HG02798 (cell line): ENCODE results near the gene FNDC3A.
"Not testable (repeated sequence)": the region's sequence is repeated elsewhere in the genome, so short reads cannot be mapped to it uniquely, and the experiment has no call there.

Source experiments
- ATAC-seq: cut with Tn5 transposase; IDR thresholded peaks from one replicate; pipeline ENCODE4 v1.9.1; 2021; ENCODE audit warnings: mild to moderate bottlenecking; ENCODE audit not compliant: unreplicated experiment, poor library complexity

The FNDC3A gene

DNA sequence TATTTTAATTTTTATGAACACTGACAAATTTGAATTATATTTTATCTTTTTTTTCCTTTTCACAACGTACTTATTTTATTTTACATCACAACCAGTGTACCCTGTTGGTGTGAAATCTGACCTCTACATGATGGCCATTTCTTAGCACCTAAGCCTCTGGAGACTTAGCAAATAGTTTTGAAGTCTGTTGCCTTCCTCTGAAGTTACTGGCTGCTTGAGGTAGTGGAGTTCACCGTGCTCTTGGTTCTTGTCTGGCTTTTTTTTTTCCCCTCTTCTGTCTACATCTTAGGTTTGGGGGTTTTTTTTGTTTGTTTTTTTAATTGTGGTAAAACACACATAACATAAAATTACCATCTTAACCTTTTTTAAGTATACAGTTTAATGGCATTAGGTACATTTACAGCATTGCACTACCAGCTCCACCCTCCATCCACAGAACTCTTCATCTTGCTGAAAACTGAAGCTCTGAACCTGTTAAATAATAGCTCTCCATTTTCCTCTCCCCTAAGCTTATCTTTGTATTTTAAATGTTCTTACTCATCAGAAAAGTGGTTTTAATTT is 150.3 kb downstream of the FNDC3A start:
- ATAC-seq = no peak

DNA sequence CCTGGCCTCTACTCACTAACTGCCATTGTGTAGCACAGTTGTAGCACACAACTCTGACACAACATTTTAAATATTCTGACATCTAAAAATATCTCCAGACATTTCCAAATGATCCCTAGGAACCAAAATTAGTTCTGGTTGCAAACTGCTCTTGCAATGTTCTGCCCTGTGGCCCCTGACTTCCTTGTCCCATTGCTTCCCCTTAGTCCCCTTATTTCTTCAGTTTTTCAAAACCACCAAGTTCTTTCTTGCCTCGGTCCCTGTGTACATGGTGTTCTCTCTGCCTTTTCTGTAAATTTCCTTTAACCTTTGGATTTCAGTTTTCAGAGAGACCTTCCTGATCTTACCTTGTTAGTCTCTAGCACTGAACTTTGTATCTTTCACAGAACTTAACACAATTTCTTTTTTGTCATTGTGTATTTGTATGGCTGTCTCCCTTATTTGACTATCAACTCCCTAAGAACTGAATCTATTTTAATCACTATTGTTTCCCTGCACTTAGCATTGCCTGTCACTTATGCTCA is 156.8 kb downstream of the FNDC3A start:
- no peak for ATAC-seq

DNA sequence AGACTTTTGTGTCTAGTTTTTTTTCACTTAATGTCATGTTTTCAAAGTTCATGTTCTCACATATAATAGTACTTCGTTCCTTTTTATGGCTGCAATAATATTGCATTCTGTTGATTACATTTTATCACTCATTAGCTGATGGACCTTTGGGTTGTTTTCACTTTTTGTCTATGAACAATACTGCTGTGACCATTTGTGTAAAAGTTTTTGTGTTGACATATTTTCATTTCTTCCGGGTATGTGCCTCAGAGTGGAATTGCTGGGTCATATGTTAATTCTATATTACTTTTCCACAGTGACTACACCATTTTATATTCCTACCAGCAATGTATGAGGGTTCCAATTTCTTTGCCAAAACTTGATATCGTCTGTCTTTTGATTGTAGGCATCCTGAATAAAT is 158.6 kb downstream of the FNDC3A start:
- ATAC-seq = no peak

DNA sequence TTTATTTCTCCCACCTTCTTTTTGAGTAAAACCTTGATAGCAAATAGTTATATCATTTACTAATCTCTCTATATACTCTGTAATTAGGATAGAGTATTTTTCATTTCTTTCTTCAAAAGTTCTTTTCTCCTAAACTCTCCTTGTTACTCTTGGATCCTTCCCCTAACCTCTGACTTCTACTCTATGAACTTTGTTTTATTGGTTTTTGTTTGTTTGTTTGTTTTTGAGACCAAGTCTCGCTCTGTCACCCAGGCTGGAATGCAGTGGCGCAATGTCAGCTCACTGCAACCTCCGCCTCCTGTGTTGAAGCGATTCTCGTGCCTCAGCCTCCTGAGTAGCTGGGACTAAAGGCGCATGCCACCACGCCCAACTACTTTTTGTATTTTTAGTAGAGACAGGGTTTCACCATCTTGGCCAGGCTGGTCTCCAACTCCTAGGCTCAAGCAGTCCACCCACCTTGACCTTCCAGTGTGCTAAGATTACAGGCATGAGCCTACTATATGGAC is 161.5 kb downstream of the FNDC3A start:
- ATAC-seq = not testable (repeated sequence)

DNA sequence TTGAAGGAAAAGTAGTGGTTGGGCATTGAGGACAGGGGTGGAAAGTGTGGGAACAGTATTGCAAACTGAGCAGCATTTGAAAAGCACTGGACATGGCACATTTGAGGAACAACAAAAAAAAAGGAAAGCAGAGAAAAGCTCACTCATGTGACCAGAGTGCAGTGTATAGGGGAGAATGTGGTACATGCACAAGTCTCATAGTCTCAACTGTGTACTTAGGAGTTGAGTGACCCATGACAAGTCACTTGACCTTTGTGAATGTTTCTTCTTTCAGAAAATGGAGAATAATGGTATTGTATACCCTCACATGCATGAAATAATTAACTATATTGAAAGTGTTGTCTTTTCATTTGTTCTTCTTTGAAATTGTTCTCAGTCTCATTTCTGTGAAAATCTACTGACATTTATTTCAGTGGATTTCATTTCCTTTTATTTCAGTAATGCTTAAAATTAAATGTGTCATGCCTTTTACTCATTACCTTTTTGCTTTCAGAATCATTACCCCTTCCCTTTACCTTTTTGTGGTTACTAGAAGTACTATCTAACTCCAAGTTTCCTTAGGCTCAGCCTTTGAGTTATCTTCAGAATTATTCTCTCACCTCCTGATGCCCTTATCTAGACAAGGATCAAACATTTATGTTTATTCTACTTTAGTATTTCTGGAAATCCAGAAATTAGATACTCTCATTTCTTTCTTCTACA is 165.3 kb downstream of the FNDC3A start:
- no peak for ATAC-seq

DNA sequence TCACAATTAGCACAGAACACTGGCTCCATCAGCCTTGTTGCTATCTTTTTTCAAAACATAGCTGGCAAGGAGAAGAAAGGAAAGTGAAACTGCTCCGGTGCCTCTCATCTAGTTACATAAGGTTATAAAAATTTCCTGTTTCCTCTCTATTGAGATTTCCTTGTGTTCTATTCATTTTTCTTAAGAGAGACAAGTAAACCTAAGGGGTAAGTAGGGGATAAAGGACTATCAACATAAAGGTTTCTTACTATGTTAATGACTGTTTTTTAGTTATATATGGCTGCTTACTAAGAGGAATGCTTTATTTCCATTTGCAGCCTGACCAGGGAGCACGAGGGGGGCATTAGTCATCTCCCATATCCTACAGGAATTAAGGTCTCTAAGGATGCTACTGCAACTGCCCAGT is 171.2 kb downstream of the FNDC3A start:
- ATAC-seq = no peak

DNA sequence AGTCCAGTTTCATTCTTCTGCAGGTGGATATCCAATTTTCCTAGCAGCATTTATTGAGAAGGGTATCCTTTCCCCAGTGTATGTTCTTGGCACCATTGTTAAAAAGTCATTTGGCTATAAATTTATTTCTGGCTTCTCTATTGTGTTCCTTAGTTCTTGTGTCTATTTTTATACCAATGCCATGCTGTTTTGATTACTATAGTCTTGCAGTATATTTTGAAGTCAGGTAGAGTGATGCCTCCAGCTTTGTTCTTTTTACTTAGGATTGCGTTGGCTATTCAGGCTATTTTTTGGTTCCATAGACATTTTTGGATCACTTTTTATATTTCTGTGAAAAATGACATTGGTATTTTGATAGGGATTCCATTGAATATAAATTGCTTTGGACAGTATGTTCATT is 172.7 kb downstream of the FNDC3A start:
- no peak for ATAC-seq

DNA sequence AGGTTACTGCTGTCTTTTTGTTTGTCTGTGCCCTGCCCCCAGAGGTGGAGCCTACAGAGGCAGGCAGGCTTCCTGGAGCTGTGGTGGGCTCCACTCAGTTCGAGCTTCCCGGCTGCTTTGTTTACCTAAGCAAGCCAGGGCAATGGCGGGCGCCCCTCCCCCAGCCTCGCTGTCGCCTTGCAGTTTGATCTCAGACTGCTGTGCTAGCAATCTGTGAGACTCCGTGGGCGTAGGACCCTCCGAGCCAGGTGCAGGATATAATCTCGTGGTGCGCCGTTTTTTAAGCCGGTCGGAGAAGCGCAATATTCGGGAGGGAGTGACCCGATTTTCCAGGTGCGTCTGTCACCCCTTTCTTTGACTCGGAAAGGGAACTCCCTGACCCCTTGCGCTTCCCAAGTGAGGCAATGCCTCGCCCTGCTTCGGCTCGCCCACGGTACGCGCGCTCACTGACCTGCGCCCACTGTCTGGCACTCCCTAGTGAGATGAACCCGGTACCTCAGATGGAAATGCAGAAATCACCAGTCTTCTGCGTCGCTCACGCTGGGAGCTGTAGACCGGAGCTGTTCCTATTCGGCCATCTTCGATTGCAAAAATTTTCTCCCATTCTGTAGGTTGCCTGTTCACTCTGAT is 182.4 kb downstream of the FNDC3A start:
- ATAC-seq = not testable (repeated sequence)

DNA sequence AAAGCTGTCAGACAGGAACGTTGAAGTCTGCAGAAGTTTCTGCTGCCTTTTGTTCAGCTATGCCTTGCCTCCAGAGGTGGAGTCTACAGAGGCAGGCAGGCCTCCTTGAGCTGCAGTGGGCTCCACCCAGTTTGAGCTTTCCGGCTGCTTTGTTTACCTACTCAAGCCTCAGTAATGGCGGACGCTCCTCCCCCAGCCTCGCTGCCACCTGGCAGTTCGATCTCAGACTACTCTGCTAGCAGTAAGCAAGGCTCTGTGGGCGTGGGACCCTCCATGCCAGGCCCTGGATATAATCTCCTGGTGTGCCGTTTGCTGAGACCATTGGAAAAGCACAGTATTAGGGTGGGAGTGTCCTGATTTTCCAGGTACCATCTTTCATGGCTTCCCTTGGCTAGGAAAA is 187.4 kb downstream of the FNDC3A start:
- not testable (repeated sequence) for ATAC-seq

DNA sequence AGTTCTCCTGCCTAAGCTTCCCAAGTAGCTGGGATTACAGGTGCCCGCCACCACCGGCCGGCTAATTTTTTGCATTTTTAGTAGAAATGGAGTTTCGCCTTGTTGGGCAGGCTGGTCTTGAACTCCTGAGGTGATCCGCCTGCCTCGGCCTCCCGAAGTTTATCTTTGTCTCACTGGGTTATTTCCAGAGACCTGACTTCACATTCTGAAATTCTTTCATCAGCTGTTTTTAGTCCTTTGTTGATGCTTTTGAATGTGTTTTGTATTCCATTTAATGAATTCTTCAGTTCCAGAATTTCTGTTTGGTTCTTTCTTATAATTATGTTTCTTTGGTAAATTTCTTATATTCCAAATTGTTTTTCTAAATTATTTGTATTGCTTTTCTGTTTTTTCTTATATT is 189.0 kb downstream of the FNDC3A start:
- ATAC-seq = no peak

DNA sequence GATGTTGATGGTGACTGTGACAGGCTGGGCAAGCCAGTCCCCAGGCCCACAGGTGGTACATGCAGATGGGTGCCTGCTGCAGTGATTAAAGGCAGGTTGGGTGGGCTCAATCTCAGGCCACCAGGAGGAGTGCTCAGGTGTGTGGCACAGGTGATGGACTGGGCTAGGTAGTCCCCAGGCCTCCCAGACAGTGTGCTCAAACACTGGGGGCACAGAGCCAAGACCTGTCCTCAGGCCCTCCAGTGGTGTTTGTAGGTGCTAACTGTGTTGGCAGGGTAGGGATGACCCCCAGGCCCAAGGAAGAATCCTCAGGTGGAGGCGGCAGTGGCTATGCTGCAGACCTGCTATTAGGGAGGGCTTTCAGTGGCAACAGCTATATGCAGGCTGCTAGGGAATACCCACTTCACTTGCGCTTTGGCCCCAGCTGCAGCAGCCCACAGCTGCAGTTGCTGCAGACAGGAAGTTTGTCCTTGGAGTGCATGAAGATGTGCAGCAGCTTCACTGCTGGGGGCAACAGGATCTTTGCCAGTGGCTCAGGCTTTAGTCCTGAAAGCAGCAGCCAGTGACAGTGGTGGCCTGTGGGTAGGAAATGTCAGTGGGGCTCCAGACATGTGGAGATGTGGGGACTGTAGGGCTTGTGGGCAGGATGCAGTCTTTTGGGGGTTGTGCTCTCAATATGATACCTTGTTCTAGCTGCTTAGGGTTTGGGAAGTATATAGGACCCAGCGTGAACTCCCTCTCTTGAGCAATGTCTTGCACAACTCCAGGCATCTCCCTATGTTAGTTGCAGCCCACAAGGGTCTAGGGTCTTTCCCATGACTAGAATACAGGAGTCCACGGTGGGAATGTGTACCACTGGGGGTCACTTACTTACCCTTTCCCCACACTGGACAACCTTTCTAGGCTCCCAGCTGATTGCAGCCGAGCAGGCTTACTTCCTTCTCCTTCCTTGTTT is 190.4 kb downstream of the FNDC3A start:
- ATAC-seq = no peak

DNA sequence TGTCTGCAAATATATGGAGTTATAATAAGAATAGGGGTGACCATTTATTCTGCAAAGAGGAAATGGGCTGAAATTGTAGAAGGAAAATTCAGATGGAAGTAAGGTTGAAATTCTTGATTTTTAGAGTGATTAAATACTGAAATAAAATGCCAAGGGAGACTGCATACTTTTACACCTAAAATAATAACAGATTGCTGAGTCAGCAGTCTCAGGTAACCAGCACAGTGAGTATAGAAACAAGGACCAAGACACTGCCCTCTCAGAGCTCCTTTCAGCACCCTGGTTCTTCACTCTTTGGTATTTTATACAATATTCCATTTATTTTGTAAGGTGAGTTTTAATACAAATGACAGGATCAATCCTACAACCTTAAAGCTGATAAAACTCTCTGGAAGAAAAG is 195.6 kb downstream of the FNDC3A start:
- ATAC-seq = no peak

DNA sequence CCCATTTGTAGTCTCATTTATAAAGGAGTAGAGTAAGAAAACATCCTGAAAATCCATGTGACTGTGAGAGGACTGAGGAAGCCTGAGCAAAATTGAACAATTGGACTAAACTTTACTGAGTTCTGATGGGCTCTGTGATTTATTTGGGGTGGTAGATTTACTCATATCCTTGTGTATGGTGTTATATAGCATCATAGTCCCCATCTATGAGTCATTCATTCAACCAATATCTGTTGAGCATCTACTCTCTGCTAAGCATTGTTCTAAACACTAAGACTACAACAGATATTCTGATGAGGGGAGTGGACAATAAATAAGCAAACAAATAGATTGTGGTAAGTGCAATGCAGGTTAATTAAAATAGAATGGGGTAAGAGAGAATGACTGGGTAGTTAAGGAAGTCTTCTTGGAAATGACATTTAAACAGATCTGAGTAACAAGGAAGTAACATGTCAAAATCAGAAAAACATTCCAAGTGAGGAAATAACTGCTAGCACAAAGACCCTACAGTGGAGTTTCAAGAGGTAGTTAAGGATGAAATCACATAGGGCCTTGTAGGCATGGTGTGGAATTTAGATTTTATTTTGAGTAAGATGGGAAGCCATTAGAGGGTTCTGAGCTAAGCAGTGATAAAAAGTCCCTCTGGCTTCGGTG is 208.1 kb downstream of the FNDC3A start:
- ATAC-seq = no peak

DNA sequence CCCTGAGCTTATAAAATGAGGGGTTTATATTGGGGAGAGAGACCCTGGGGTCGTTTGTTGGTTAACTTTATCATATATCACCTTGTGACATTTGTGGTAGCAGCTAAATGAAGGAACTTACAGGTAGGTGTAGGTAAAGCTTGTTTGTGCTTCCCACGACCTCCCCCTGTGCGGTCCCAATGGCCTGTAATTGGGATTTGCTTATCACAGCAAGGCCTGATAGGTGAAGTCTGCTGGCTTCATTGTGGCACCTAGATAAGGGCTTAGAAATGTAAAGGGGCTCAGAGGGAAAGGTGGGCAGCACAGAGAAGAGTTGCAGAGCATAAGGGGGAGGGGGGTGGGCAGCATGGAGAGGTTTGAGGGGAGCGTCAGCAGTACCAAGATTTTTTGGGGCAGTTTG is 208.9 kb downstream of the FNDC3A start:
- no peak for ATAC-seq

DNA sequence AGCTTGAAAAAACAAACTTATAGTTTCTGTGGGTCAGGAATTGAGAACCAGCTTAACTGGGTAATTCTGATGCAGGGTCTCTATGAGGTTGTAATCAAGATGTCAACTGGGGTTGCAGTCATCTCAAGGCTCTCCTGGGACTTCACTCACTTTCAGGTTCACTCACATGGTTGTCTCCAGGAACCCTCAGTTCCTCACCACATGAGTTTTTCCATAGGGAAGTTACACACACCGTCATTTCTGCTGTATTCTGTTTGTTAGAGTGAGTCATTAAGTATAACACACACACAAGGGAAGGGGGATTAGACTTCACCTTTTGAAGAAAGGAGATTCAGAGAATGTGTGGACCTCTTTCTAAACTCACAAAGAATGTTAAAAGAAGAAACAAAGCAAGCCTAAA is 209.6 kb downstream of the FNDC3A start:
- ATAC-seq = no peak

DNA sequence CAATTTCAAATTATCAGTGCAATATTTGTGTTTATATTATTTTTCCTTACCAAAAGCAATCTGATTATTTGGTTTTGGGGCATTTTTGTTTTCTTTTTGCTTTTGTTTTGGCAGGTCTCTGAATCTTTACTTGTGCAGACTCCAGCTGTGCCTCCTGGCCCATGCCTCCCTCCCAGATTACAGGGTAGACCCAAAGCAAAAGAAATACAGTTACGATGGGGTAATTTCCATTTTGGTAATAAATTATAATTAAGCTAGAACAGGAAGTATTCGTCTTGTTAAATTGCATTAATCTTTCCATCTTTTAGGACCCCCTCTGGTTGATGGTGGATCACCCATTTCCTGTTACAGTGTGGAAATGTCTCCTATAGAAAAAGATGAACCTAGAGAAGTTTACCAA is 215.2 kb downstream of the FNDC3A start:
- ATAC-seq = no peak

DNA sequence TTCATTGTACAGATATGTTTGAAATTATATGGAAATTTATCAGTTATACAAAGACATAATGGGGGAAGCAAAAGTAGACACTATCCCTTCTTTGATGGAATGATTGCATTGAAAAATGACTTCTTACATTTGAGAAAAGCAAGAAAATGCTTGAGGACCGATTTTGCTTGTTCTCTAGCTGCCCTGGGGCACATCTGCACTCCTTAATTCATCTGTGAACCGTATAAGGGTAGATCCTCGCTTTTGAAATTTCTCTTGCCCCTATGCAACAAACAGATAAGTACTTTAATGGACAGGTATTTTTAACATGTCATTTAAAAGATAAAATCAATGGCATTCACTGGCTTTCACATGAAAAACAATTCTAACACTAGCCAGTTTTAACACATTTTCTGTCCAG is 230.9 kb downstream of the FNDC3A start:
- no peak for ATAC-seq

DNA sequence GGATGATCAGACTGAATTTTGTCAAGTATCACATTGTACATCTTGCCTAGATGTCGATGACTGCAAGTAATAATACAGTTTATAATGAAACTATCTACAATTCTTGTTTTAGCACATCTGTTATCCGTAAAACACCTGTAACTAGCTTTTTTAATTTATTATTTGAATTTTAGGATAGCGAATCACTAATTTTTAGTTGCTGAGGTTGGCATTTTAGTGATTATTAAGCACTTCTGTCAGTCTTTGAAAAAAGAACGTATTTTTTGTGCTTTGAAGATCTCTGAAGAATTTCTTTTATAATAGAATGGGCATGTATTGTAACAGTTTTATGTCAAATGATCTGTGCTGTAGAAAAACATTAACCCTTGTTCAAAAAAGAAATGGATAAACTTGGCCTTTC is 232.9 kb downstream of the FNDC3A start:
- no peak for ATAC-seq

DNA sequence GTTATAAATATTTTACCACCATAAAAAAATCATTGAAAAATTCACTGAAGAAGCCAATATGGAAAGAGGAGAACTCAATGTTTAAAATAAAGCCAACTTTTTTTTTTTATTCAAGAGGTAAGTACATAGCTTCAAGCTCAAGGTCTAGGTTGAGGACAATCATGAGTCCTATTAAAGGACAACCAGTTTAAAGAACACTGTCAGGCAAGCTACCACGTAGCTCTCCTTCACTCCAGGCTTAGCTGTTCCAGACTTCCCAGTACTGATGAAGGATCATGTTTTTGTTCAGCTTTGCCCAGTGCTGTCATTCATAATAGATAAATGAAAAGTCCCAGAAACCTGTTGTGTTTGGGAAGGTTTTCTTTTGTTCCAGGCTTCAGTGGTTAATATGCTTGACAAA is 234.4 kb downstream of the FNDC3A start:
- ATAC-seq = no peak

DNA sequence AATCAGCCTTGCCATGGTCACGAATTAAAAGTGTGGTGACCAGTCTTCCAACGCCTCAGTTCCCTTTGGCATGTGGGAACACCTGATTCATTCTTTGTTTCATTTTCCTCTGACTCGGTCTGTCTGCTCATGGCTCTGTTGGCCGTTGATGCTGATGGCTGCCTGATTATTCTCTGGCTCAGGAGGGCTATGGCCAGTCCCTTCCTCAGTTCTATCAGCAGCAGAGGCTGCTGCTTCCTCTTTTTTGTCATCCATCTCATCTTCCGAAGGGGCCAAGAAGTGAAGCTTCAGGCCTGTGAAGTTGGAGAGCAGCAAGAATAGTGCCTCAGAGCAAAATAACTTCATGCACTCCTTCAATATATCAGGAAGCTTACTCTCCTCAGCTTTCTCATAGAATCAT is 235.0 kb downstream of the FNDC3A start:
- ATAC-seq = no peak
